IPS-20b (cell line): Measurements from ENCODE around the gene LVRN.

ENCODE experiments used
- H3K27ac ChIP-seq: one replicate; pipeline ENCODE4 v1.5.1; 2013; ENCODE audit warnings: low read length
- H3K27me3 ChIP-seq: 2 replicates; pipeline ENCODE4 v1.6.1; 2013; ENCODE audit warnings: mild to moderate bottlenecking, low read length, inconsistent platforms; ENCODE audit not compliant: insufficient read depth
- H3K36me3 ChIP-seq: 2 replicates; pipeline ENCODE4 v1.6.1; 2013; ENCODE audit warnings: low read depth, mild to moderate bottlenecking, inconsistent platforms, low read length, moderate library complexity; ENCODE audit not compliant: insufficient read depth
- H3K4me1 ChIP-seq: 2 replicates; pipeline ENCODE4 v1.6.1; 2013; ENCODE audit warnings: mild to moderate bottlenecking, control low read depth, inconsistent platforms, low read length, moderate library complexity; ENCODE audit not compliant: insufficient read depth
- H3K4me3 ChIP-seq: 2 replicates; pipeline ENCODE4 v1.5.1; 2013; ENCODE audit warnings: mild to moderate bottlenecking, low read length, inconsistent platforms
- H3K9ac ChIP-seq: 2 replicates; pipeline ENCODE4 v1.6.1; 2013; ENCODE audit warnings: low read depth, mild to moderate bottlenecking, inconsistent platforms, low read length, moderate library complexity
- H3K9me3 ChIP-seq: 2 replicates; pipeline ENCODE4 v1.6.1; 2013; ENCODE audit warnings: mild to moderate bottlenecking, low read depth, low read length, inconsistent platforms; ENCODE audit not compliant: insufficient read depth

LVRN gene

GRCh38 chr5:116002116-116002906 lies 40.0 kb downstream of the LVRN start:
- no peaks in the 10 kb centered on the region for H3K27me3 ChIP-seq
- no peaks in the 10 kb centered on the region for H3K9me3 ChIP-seq
- no peak overlapping the region for H3K9ac ChIP-seq
- no peak overlapping the region for H3K27ac ChIP-seq
- no peak overlapping the region for H3K4me3 ChIP-seq
- no peaks in the 10 kb centered on the region for H3K4me1 ChIP-seq
- no peaks in the 10 kb centered on the region for H3K36me3 ChIP-seq

- H3K27me3 ChIP-seq = no peaks in the 10 kb centered on the region
- no peaks in the 10 kb centered on the region for H3K36me3 ChIP-seq
- H3K9ac ChIP-seq = no peak overlapping the region
- no peaks in the 10 kb centered on the region for H3K4me1 ChIP-seq
- H3K9me3 ChIP-seq = no peaks in the 10 kb centered on the region
- H3K27ac ChIP-seq = no peak overlapping the region
- H3K4me3 ChIP-seq = no peak overlapping the region
Measured at GRCh38 chr5:116004248-116004647, 42.0 kb downstream of the LVRN start.

GRCh38 chr5:116009806-116010205 lies 47.5 kb downstream of the LVRN start:
- Histone ChIP-seq H3K9ac (no peak overlapping the region), H3K36me3 (no peaks in the 10 kb centered on the region), H3K27ac (no peak overlapping the region), H3K4me1 (no peaks in the 10 kb centered on the region), H3K27me3 (no peaks in the 10 kb centered on the region), H3K4me3 (no peak overlapping the region), H3K9me3 (no peaks in the 10 kb centered on the region)

GRCh38 chr5:116011046-116011445 lies 48.8 kb downstream of the LVRN start:
- Histone ChIP-seq H3K27ac (no peak overlapping the region), H3K9me3 (no peaks in the 10 kb centered on the region), H3K36me3 (no peaks in the 10 kb centered on the region), H3K4me3 (no peak overlapping the region), H3K9ac (no peak overlapping the region), H3K4me1 (no peaks in the 10 kb centered on the region), H3K27me3 (no peaks in the 10 kb centered on the region)

- H3K9ac ChIP-seq = no peak overlapping the region
- no peaks in the 10 kb centered on the region for H3K27me3 ChIP-seq
- no peak overlapping the region for H3K4me3 ChIP-seq
- H3K4me1 ChIP-seq = no peaks in the 10 kb centered on the region
- H3K27ac ChIP-seq = no peak overlapping the region
- H3K9me3 ChIP-seq = no peaks in the 10 kb centered on the region
- no peaks in the 10 kb centered on the region for H3K36me3 ChIP-seq
Measured at GRCh38 chr5:116013207-116013785, 51.0 kb downstream of the LVRN start.

- Histone ChIP-seq H3K4me3 (no peak overlapping the region), H3K4me1 (no peaks in the 10 kb centered on the region), H3K27me3 (no peaks in the 10 kb centered on the region), H3K36me3 (no peaks in the 10 kb centered on the region), H3K9me3 (no peaks in the 10 kb centered on the region), H3K27ac (no peak overlapping the region), H3K9ac (no peak overlapping the region)
Measured at GRCh38 chr5:116013936-116014335, 51.7 kb downstream of the LVRN start.

GRCh38 chr5:116023619-116024018 lies 61.3 kb downstream of the LVRN start:
- H3K4me1 ChIP-seq = no peaks in the 10 kb centered on the region
- H3K27me3 ChIP-seq = no peaks in the 10 kb centered on the region
- H3K9me3 ChIP-seq = no peaks in the 10 kb centered on the region
- H3K36me3 ChIP-seq = no peaks in the 10 kb centered on the region
- no peak overlapping the region for H3K27ac ChIP-seq
- H3K9ac ChIP-seq = no peak overlapping the region
- no peak overlapping the region for H3K4me3 ChIP-seq

- H3K27me3 ChIP-seq = no peaks in the 10 kb centered on the region
- no peak overlapping the region for H3K27ac ChIP-seq
- H3K36me3 ChIP-seq = no peaks in the 10 kb centered on the region
- H3K9me3 ChIP-seq = no peaks in the 10 kb centered on the region
- H3K9ac ChIP-seq = no peak overlapping the region
- H3K4me1 ChIP-seq = no peaks in the 10 kb centered on the region
- no peak overlapping the region for H3K4me3 ChIP-seq
Measured at GRCh38 chr5:116025866-116026265, 63.6 kb downstream of the LVRN start.

- H3K4me3 ChIP-seq = no peak within 1 kb of the TSS
- H3K36me3 ChIP-seq = no peaks in the 10 kb centered on the region
- H3K27me3 ChIP-seq = no peaks in the 10 kb centered on the region
- 0 out of 2 replicates have a peak, but pooled peaks cover 4% of the 10 kb centered on the region for H3K4me1 ChIP-seq
- no peaks in the 10 kb centered on the region for H3K9me3 ChIP-seq
- H3K9ac ChIP-seq = no peak within 1 kb of the TSS
- H3K27ac ChIP-seq = no peak within 1 kb of the TSS
Measured at GRCh38 chr5:116032094-116032517, 69.8 kb downstream of the LVRN start, which contains the start of gene ARL14EPL. Gene ARL14EPL, plus strand, starts transcription at chr5:116032472. Its CDS starts 18,994 bp downstream, at chr5:116051466.

- Histone ChIP-seq H3K9me3 (no peaks in the 10 kb centered on the region), H3K4me1 (0 out of 2 replicates have a peak, but pooled peaks cover 4% of the 10 kb centered on the region), H3K9ac (no peak overlapping the region), H3K27ac (no peak overlapping the region), H3K27me3 (no peaks in the 10 kb centered on the region), H3K4me3 (no peak overlapping the region), H3K36me3 (no peaks in the 10 kb centered on the region)
Measured at GRCh38 chr5:116032991-116033390, 70.7 kb downstream of the LVRN start.

- Histone ChIP-seq H3K4me1 (0 out of 2 replicates have a peak, but pooled peaks cover 4% of the 10 kb centered on the region), H3K27ac (no peak overlapping the region), H3K27me3 (no peaks in the 10 kb centered on the region), H3K4me3 (no peak overlapping the region), H3K9me3 (no peaks in the 10 kb centered on the region), H3K36me3 (no peaks in the 10 kb centered on the region), H3K9ac (no peak overlapping the region)
Measured at GRCh38 chr5:116035123-116035522, 72.8 kb downstream of the LVRN start.

- Histone ChIP-seq H3K9me3 (no peaks in the 10 kb centered on the region), H3K36me3 (no peaks in the 10 kb centered on the region), H3K9ac (no peak overlapping the region), H3K4me3 (no peak overlapping the region), H3K27ac (no peak overlapping the region), H3K4me1 (no peaks in the 10 kb centered on the region), H3K27me3 (no peaks in the 10 kb centered on the region)
Measured at GRCh38 chr5:116037236-116037822, 75.1 kb downstream of the LVRN start.
